HG02798 (cell line): ENCODE results near the gene ACOT7.

ENCODE experiments used
- ATAC-seq: cut with Tn5 transposase; IDR thresholded peaks from one replicate; pipeline ENCODE4 v1.9.1; 2021; ENCODE audit warnings: mild to moderate bottlenecking; ENCODE audit not compliant: unreplicated experiment, poor library complexity

ACOT7 gene

GRCh38 chr1:6259491-6260362, 133.8 kb downstream of the ACOT7 start:
- ATAC-seq = peak; percentile 57

GRCh38 chr1:6258675-6259074, 134.9 kb downstream of the ACOT7 start:
- ATAC-seq = no peak

- ATAC-seq = no peak
Measured at GRCh38 chr1:6257541-6258069, 136.0 kb downstream of the ACOT7 start.

- ATAC-seq = no peak
Measured at GRCh38 chr1:6256645-6257044, 136.9 kb downstream of the ACOT7 start.

- no peak for ATAC-seq
Measured at GRCh38 chr1:6254691-6255090, 138.9 kb downstream of the ACOT7 start.

- no peak for ATAC-seq
Measured at GRCh38 chr1:6253380-6253779, 140.2 kb downstream of the ACOT7 start.

GRCh38 chr1:6252374-6252710, 141.2 kb downstream of the ACOT7 start:
- ATAC-seq = no peak

- ATAC-seq = no peak
Measured at GRCh38 chr1:6251681-6252373, 141.7 kb downstream of the ACOT7 start.

- no peak for ATAC-seq
Measured at GRCh38 chr1:6251233-6251632, 142.3 kb downstream of the ACOT7 start.

GRCh38 chr1:6249739-6250689, 143.6 kb downstream of the ACOT7 start:
- ATAC-seq = no peak

GRCh38 chr1:6248932-6249738, 144.4 kb downstream of the ACOT7 start:
- no peak for ATAC-seq

- ATAC-seq = no peak
Measured at GRCh38 chr1:6248161-6248776, 145.3 kb downstream of the ACOT7 start.

- ATAC-seq = no peak
Measured at GRCh38 chr1:6247651-6248050, 145.9 kb downstream of the ACOT7 start.

GRCh38 chr1:6246497-6247467, 146.8 kb downstream of the ACOT7 start:
- ATAC-seq = peak; percentile 46

GRCh38 chr1:6245869-6246496, 147.6 kb downstream of the ACOT7 start:
- no peak for ATAC-seq

GRCh38 chr1:6245086-6245868, 148.3 kb downstream of the ACOT7 start:
- ATAC-seq = peak; percentile 63
